A204.1 (cell line): ENCODE measurements around the gene NRGN.
"Not testable (repeated sequence)": the region's sequence is repeated elsewhere in the genome, so short reads cannot be mapped to it uniquely, and the experiment has no call there.

Source experiments
- FAIRE-seq: peaks from 2 replicates; lab custom pipeline; 2012; peaks lifted over from hg19 to GRCh38; lab: Jason Lieb, UNC

NRGN gene

GRCh38 chr11:124758355-124759265 lies 18.9 kb downstream of the NRGN start:
- no peak for FAIRE-seq

DNA sequence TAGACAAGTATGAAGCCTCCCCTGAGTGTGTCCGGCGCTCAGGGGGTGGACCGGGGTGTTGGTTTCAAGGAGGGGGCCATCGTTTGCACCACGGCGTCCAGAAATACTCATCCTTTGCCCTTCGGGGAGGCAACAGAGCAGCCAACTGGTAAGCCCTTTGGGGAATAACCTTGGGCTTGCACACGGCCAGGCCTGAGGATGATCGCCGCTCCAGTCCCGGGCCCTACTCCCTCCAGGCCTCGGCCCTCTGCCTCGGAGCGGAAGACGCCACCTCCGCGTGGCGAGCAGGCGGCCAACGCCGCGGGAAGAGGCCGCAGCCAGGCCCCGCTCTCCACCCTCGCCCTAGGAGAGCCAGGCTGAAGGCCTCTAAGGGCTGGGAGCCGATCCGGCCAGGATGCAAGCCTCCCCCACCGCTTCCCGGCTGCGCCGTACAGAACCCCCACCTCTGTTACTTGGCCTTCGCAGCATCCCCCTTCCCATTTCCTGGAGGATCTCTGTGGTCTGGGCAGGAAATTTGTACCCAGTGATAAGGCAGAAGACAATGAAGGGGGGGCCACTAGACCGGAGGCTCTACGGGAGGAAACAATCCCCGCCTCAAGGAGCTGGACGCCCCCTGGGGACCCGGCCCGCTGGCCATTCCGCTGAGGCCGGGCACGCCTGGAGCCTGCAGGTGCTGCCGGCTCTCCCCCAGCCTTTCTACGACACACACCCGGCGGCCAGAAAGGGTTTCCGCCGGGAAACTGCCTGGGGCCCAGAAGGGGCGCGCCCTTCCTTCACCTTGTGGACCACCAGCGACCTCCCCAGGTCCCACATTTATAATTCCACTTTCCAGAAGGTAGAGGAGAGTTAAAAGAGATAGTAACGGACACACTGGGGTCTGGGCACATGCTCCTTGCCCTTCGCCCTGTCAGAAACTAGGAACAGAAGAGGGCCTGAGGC lies 19.8 kb downstream of the NRGN start:
- FAIRE-seq: no peak

- FAIRE-seq: no peak
Measured at GRCh38 chr11:124760205-124760652, 20.5 kb downstream of the NRGN start.

DNA sequence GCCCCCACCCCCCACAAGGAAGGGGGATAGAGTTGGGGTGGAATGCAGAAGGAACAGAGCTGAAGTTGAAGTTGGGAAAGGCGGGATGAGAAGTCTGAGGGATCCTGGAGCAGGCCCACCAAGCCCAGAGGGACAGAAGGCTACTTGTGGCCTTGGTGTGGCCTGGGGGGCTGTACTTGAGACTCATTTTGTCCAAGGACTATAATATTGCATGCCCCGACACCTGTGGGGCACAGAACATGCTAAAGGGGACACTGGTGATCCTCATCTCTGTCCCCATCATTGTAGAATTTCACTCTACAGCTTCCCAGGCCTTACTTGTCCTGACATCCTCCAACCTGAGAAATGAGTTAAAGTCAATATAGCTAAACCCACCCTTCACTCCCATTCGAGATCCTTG lies 21.1 kb downstream of the NRGN start:
- FAIRE-seq: no peak

GRCh38 chr11:124761301-124762104 lies 21.8 kb downstream of the NRGN start:
- no peak for FAIRE-seq

GRCh38 chr11:124762105-124762623 lies 22.4 kb downstream of the NRGN start, which contains the start of gene ESAM:
ESAM (minus strand) TSS chr11:124762290; CDS start chr11:124762154, 136 bp downstream.
- no peak for FAIRE-seq

DNA sequence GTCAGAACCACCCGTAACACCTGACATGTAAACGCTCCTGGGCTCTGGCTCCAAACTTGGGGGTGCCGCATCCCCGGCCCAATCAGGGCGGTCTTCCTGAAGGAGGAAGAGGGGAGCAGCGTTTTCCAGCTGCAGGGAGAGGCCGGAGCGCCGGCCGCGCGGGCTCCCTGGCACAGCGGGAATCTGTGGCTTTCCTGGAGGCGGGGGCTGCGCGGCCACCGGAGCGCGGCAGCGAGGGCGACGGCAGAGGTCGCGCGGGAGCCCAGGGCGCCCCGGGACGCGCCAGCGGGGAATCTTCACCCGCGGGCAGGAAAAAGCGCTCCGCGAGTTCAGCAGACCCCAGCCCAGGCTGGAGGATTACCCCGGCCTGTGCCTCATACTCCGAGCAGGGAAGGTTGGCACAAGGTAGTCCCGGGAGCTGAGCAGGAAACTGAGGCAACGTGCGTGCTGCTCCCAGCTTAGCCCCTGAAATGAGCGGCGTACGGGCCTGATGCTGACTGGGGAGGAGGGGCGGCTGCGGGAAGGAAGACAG lies 22.9 kb downstream of the NRGN start:
- FAIRE-seq: no peak

- no peak for FAIRE-seq
Measured at GRCh38 chr11:124763156-124763947, 23.6 kb downstream of the NRGN start.

DNA sequence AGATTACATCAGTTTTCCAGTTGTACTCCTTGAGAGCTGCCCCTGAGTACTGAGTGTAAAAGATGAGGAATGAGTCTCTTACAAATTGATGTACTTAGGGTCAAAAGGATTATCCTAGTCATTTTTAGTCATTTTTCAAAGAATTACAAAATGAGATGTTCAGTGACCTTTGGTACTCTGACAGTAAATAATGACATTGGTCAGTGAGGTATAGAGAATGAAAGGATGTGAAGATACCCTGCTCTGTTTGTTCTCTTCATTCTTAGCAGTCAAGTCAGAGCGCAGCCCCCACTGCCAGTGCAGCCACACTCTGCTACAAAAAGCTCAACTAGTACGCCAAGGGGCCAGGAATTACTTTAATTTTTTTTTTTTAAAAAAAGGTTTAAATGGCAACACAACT lies 26.4 kb downstream of the NRGN start:
- no peak for FAIRE-seq

GRCh38 chr11:124768914-124769313 lies 29.2 kb downstream of the NRGN start:
- no peak for FAIRE-seq

- FAIRE-seq: no peak
Measured at GRCh38 chr11:124769806-124770774, 30.3 kb downstream of the NRGN start.

DNA sequence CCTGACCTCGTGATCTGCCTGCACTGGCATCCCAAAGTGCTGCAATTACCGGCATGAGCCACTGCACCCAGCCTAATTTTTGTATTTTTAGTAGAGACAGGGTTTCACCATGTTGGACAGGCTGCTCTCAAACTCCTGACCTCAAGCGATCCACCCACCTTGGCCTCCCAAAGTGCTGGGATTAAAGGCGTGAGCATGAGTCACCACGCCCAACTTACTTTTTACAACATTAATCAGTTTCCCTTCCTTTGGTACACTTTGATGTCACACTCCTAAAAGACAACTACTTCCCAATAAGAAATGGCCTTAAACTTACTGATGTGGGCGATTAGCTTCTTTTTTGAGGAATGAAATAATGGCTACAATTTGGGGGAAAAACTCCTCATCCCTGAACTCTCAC lies 31.2 kb downstream of the NRGN start:
- not testable (repeated sequence) for FAIRE-seq

GRCh38 chr11:124776865-124777645 lies 37.3 kb downstream of the NRGN start:
- FAIRE-seq: no peak

DNA sequence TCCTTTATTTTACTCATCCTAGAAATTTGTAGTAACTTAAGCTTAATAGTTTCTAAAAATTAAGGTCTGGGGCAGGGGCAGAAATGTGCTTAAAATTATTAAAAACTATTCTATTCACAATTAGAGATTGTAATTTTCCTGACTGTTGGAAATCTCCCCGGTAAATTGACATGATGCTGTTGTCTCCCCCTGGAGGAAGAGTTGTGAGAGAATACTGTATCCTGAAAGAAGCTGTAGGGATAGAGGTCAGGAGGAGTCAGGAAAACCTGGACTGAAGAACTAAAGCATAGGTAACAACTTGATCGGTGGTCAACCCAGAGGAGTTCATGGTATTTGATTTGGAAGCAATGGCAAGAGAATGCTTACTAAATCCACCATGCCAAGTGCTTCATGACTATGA lies 38.5 kb downstream of the NRGN start:
- no peak for FAIRE-seq

DNA sequence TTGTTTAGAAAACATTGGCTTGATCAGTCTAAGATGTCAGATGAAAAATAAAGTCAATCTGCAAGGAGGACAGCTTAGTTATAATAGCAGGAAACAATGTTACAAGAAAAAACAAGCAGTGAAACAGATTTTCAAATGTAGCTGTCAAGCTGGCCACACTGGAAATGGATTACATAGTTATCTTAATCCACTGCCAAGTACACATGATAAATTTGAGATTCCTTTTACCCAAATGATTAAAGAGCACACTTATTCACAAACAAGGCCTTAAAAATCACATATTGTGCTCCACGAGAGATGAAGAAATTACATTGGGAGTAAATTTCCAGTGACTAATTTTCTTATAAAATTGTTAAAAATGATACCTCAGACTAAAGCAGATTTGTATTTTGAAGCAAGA lies 39.8 kb downstream of the NRGN start:
- FAIRE-seq: no peak

DNA sequence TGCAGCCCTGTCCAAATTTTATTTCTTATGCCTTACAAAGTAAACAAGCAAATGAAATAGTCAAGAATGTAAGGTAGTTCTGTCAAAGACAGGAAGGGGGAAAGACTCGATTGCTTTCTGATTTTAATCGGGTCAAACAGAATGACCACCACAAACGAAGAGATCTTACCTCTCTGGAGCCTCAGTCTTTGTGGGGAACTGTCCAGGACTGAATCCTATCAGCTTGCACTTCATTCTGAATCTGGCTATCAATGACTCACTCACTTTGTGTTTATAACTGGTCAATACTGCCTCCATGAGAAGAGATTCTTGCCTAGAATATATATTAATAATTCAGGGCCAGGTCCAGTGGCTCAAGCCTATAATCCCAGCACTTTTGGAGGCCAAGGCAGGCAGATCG lies 43.3 kb downstream of the NRGN start:
- FAIRE-seq: no peak

- no peak for FAIRE-seq
Measured at GRCh38 chr11:124784051-124784450, 44.3 kb downstream of the NRGN start.

DNA sequence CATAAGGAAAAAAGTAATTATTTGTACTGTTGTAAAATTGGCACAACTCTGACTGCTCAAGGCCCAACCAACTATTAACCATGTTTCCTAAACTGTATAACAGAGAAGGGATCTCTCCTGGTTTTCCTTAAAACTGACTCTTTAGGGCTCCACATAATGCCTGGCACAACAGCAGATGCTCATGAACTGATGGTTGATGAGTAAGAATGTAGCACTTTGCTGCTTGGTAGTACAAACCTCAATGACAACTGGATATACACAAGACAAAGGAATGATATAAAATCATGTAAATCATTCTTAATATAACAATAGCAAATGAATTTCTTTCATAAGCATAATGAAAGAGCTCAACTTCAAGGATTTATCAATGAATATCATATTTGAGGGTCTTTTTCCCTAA lies 48.8 kb downstream of the NRGN start:
- FAIRE-seq: no peak
